GM18526 (cell line): ENCODE data around the gene KMT5C.
A peak's percentile ranks its signal among the peaks of the same experiment; 100 is the strongest.

Source experiments
- POLR2A ChIP-seq: IDR thresholded peaks from 3 replicates; pipeline ENCODE4 v1.6.1; 2011; ENCODE audit not compliant: insufficient read length; ENCODE audit errors: extremely low read depth

The KMT5C gene

GRCh38 chr19:55339105-55339888, at the start of gene KMT5C:
TSS of gene KMT5C (plus strand) at chr19:55339876. CDS start at chr19:55341937, 2,061 bp downstream.
- TF ChIP-seq POLR2A: peak; percentile 2

GRCh38 chr19:55297267-55297666, 42.4 kb upstream of the KMT5C start:
- no peak for TF ChIP-seq POLR2A

GRCh38 chr19:55299991-55300390, 39.7 kb upstream of the KMT5C start:
- no peak for TF ChIP-seq POLR2A

- TF ChIP-seq POLR2A: no peak
These were observed 38.7 kb upstream of the KMT5C start for GRCh38 chr19:55300886-55301458.

- peak; percentile 26 for TF ChIP-seq POLR2A
These were observed 38.0 kb upstream of the KMT5C start for GRCh38 chr19:55301459-55302317.

- TF ChIP-seq POLR2A: no peak
These were observed 37.4 kb upstream of the KMT5C start for GRCh38 chr19:55302318-55302703.

GRCh38 chr19:55303477-55303876, 36.2 kb upstream of the KMT5C start:
- no peak for TF ChIP-seq POLR2A

- no peak for TF ChIP-seq POLR2A
These were observed 35.2 kb upstream of the KMT5C start for GRCh38 chr19:55304279-55304978.

GRCh38 chr19:55304980-55305379, 34.7 kb upstream of the KMT5C start:
- TF ChIP-seq POLR2A: no peak

- no peak for TF ChIP-seq POLR2A
These were observed 34.2 kb upstream of the KMT5C start for GRCh38 chr19:55305491-55305890.

- no peak for TF ChIP-seq POLR2A
These were observed 33.6 kb upstream of the KMT5C start for GRCh38 chr19:55305983-55306562.

GRCh38 chr19:55306712-55307111, 33.0 kb upstream of the KMT5C start:
- no peak for TF ChIP-seq POLR2A

GRCh38 chr19:55308281-55308680, 31.4 kb upstream of the KMT5C start:
- TF ChIP-seq POLR2A: no peak

- TF ChIP-seq POLR2A: no peak
These were observed 30.2 kb upstream of the KMT5C start for GRCh38 chr19:55309448-55309847.

GRCh38 chr19:55310498-55310897, 29.2 kb upstream of the KMT5C start:
- no peak for TF ChIP-seq POLR2A

- TF ChIP-seq POLR2A: no peak
These were observed 28.3 kb upstream of the KMT5C start for GRCh38 chr19:55311397-55311796.
